GM10266 (cell line): ENCODE measurements around the gene NUDT1.

Experiments used
- DNase-seq: peaks from one replicate; pipeline ENCODE4 v3.0.0; 2012; ENCODE audit errors: extremely low spot score
- TF ChIP-seq, protein P1 (sequence below): IDR thresholded peaks from 2 replicates; pipeline ENCODE4 v1.5.1; 2012; ENCODE audit warnings: mild to moderate bottlenecking, low read depth; ENCODE audit not compliant: control insufficient read depth, insufficient read depth; ENCODE audit errors: missing control alignments

The NUDT1 gene

DNA sequence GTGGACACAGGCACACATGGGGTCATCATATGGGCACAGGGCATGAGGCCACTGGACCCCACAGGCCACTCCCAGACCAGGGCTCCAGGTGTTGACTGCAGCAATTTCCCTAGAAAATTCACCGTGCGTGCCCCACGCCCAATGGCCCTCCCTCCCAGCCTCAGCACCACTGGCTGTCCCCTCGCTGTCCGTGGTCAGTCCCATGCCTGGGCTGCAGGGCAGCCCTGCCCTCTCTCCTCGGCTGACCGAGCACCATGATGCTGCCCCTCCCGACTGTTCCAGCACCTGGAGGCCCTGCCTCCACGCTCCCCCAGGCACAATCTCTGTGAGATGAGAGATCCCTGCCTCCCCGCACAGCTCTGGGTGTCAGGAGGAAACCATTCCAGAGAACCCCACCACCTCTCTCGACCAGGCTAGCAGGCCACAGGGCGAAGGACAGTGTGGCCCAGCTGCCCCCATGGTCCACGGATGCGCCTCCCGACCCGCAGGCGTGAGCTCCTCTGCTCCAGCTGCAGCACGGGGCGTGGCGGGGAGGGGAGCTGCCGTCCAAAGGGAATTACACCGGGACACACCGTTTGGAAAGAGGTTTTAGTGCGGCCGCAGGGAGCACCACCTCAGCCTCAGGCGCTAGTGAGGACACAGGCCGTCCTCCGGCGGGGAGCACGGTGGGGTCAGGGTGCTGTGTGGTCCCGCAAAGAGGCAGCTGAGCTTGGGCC lies 12.6 kb downstream of the NUDT1 start:
- DNase-seq = no peak
- TF ChIP-seq, protein P1, sequence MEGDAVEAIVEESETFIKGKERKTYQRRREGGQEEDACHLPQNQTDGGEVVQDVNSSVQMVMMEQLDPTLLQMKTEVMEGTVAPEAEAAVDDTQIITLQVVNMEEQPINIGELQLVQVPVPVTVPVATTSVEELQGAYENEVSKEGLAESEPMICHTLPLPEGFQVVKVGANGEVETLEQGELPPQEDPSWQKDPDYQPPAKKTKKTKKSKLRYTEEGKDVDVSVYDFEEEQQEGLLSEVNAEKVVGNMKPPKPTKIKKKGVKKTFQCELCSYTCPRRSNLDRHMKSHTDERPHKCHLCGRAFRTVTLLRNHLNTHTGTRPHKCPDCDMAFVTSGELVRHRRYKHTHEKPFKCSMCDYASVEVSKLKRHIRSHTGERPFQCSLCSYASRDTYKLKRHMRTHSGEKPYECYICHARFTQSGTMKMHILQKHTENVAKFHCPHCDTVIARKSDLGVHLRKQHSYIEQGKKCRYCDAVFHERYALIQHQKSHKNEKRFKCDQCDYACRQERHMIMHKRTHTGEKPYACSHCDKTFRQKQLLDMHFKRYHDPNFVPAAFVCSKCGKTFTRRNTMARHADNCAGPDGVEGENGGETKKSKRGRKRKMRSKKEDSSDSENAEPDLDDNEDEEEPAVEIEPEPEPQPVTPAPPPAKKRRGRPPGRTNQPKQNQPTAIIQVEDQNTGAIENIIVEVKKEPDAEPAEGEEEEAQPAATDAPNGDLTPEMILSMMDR = no peak

DNA sequence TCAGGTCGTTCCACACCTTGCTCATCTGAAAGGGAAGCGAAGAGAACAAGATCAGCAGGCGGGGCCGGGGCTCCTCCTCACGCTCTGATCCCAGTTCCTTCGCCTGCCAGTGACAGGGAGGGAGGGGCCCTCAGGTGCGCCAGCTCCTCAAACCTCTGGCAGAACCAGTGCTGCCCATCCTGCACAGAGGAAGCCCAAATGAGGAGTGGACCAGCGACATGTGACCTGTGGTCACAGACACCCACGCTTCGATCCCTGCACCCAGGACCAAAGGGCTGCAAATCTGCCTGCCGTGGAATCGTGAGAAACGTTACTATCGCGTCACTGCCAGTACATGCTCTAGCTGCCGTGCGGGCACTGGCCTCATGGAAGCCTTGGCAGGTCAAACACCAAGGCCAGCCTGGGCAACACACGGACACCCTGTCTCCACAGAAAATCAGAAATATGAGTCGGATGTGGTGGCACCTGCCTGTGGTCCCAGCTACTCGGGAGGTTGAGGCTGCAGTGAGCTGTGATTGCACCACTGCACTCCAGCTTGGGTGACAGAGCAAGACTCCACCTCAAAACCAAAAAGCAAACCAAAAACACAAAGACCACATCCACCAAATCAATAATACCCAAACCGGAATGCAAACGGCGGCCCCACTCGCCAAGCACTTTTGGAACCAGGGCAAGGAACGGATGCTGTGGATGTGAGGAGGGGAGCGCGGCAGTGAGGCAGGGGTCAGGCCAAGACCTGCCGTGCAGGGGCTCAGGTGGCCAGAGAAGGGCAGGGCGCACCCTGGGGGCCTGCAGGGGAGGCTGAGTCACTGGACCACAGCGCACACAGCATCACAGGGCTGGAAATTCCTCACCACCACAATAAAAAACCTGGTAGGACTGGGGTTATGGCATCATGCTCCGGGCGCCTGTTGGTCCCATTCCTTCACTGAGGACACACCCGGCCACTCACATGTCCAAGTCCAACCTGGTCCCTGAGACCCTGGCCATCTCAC lies 13.4 kb downstream of the NUDT1 start:
- DNase-seq = no peak
- TF ChIP-seq, protein P1 = no peak

DNA sequence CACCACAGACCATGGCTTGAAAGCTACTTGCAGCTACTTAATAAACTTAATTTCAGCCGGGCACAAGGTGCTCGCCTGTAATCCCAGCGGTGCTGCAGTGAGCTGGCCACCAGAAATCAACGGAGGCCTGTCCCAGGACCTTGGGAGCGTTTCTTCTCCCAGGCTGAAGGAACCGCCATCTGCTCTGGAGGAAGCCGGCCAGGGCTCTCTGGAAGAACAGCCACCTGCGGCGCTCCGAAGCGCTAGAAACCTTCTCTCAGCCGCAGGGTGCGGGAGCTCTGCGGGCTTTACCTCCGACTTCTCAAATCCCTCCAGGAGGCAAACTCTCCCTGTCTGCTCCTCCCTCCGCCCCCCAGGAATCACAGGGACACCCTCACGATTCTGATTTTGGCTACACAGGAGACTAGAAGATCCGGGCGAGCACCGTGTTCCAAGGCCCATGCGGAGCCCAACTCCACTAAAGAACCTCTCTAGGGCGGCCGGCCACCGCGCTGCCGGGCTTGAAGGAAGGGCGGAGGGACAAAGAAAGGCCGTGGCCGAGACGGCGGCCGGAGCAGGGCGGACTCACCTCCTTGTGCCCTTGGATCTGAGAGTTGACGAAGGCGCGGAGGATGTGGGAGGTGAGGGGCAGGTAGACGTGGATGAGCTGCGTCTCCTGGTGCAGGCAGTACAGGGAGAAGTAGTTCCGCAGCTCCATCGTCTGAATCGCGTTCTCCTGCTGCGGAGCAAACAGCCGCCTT lies 14.4 kb downstream of the NUDT1 start:
- no peak for DNase-seq

DNA sequence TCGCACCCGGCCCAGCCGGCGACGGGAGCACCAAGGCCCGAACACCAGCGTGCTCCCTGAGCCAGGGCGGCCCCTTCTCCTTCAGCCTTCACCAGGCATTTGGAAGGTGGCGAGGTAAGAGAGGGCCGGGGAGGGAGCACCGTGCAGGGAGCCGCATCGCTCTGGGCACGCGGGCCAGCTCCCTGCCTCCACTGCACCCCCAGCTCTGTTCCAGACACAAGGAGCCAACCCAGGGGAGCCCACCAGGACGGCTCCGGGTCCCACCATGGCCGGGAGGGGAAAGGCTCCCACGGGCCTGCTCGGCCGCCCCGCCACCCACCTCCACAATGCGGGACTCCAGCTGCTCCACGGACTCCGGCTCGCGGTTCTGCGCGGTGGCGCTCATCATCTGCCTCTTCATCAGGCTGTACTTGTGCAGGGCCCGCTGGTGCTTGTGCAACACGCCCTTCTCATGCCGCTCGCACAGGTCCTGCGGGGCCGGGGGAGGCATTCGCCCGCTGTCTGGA lies 15.1 kb downstream of the NUDT1 start:
- DNase-seq = no peak
- TF ChIP-seq, protein P1 = no peak

More for the DNA sequence above, 14.4 kb downstream of the NUDT1 start:
- TF ChIP-seq, protein P1 = no peak

DNA sequence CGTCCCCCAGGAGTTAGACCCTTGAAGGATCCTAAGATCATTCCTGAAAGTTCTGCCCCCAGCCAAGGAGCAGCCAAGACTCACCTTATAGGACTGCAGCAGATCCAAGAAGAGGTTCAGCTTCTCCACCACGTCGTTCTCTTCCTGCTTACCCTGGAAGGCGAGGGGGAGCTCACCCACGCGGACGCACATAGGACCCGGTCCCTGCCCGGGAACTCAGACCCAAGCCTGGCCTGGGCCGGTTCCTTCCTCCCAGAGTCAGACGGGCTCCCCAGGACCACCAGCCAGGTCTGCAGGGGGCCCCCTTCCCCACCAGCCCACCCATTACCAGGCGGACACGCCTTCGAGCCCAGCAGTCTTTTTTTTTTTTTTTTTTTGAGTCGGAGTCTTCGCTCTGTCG lies 15.6 kb downstream of the NUDT1 start:
- TF ChIP-seq, protein P1 = no peak
- DNase-seq = no peak

DNA sequence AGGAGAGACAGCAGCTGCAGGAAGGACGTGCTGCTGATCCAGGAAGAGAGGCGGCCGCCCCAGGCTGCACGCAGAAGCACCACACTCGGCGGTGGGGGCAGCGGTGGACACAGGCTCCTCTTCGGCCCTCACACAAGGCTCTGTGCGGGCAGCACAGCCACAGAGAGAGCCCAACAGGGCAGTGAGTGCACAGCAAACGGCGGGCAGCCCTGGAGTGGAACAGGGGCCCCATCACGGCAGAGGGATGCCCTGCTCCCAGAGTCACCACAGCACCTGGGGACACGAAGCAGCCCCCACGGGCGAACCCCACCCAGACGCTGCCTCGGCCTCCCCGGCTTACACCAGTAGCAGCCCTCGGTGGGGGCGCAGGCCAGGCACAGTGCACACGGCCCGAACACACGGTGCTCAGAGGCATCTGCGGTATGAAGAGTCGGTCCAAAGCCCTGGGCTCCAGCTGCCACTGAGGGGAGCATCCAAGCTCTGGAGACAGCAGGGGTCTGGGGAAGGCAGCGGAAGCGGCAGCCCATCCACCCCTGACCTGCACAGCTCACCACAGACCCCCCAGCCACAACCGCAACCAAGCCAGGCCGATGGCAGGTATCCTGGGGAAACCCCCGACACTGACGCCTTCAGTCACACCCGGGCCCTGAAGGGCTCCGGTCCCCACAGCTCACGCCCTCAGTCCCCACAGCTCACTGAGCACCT lies 16.8 kb downstream of the NUDT1 start:
- TF ChIP-seq, protein P1 = no peak
- DNase-seq = peak; percentile 86
